Activated gamma-delta T cell treated with Interleukin-2 at 50 U/mL for 16 hours (primary cell): ENCODE results near the gene MESD.

Experiments
- DNase-seq: peaks from one replicate; pipeline ENCODE4 v3.0.0-alpha.2; 2020

Gene MESD

DNA sequence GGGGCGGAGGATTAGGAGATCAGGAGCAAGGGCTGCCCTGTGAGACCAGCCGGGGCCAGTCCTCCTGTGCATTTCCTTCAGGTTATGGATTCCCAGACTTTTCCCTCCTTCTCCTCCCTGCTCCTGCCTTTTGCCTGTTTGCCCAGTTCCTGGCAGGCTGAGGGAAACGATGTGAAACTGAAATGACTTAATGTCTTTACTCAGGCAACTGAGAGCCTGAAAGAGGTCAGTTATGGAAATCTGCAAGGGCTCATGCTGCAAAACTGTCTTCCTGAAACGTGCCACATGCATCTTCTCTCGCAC lies 57.2 kb downstream of the MESD start:
- no peak for DNase-seq

DNA sequence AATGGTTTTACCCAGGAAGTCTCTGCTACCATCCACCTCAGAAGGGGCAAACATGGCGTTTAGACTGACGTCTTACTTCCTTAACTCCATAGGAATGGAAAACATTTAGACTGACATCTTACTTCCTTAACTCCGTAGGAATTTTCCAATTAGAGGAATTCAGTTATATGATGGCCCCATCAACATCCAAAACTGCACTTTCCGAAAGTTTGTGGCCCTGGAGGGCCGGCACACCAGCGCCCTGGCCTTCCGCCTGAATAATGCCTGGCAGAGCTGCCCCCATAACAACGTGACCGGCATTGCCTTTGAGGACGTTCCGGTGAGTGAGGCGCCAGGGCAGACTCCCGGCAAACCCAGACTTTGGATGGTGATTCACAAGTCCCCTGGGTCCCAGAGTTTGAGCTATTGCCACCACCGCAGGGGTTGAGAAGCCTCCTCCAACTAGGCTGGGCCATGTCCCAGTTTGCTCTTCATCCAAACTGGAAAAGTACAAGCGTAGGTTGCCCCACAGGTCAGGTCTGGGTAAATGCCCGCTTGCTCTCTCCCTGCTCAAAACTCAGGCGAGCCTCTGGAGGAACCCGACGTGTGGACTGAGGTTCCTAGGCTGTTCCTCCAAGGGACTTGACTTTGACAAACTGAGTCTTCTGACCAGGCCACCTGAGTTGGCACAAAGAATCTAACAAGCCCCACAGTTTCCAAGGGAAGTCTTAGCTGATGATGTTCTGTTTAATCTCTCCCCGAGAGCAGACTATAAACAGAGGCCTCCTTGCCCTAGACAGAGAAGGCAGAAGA lies 57.7 kb downstream of the MESD start:
- no peak for DNase-seq

DNA sequence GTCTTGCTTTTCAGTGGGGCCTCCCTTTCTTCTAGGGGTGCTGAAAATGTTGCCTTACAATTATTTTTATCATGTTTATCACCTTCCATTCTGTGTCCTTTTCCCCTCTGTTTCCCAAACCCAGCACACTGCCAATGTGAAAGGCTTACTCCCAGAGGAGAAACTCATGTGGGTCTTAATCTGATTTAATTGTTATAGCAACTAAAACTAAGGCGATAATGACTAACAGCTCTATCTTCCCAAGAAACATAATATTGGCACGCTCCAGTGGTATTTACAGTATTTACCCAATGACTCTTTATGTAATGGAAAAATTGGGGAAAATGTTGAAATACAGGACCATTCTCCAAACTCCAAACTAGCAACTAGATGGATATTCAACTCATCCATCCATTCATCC lies 58.4 kb downstream of the MESD start:
- DNase-seq, result no peak

DNA sequence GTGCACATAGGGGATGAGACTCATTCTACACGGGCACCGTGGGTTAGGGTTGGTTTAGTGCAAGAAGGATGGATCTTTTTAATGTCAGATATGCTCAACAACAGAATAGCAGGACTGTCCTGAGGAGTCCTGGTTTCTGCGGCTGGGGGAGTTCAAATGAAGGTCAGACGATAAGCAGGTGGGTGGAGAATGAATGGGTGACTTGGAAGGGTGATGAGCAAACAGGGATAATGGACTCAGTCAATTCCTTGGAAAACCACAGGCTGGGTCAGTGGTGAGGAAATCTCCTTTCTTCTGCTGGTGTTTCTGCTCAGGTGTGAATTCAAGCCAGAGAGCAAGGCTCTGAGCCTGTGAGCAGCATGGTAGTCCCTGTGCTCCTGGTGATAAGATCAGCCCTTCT lies 59.9 kb downstream of the MESD start:
- no peak for DNase-seq

DNA sequence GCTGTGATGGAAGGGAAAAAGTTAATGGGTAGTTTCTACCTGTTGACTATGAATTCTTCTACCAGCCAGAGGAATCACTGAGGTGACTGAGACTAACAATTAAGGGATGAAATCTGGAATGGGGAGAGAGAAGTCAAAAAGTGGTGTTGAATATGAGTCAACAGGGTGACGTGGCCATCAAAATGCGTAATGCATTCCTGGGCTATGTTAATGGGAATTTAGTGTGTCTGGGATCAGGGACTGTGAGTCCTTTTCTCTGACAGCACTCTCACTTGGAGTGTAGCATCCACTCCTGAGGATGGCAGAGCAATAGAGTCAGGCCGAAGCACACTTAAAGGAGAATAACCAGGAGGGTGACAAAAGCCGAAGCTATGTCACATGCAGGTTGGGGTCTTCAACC lies 60.4 kb downstream of the MESD start:
- DNase-seq, result no peak

DNA sequence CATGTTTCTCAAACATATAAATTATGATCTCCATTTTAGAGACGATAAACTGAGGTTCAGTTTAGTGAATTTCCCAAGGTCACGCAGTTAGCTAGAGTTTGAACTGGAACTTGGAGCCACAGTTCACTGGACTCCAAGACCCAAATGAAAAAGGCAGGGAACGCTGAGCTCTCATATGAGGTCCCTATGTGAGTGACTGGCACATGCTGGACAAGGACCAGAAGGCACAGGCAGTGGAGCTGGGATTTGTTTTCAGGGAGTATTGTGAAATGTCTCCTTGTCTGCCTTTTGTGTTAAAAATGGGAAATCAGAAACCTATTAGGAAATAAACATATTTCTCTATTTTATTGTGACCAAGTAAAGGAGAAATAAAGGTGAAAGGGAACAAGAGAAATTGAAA lies 63.5 kb downstream of the MESD start:
- DNase-seq, result no peak

DNA sequence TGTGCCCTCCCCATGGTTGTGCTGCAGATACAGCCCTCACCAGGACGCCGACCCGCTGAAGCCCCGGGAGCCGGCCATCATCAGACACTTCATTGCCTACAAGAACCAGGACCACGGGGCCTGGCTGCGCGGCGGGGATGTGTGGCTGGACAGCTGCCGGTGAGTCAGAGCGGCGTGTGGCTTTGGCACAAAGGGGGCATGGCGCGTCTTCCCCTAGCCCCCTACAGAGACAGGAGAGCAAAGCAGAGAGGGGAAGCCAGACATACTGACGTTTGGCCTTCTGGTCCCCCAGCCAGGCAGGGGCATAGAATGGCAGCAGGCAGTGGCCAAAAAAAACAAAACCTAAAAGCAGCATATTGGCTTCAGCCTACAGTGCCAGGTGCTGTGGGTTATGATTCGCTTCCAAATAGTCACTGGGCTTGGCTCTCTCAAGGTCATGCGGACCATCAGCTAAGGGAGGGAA lies 64.0 kb downstream of the MESD start:
- DNase-seq, result no peak

DNA sequence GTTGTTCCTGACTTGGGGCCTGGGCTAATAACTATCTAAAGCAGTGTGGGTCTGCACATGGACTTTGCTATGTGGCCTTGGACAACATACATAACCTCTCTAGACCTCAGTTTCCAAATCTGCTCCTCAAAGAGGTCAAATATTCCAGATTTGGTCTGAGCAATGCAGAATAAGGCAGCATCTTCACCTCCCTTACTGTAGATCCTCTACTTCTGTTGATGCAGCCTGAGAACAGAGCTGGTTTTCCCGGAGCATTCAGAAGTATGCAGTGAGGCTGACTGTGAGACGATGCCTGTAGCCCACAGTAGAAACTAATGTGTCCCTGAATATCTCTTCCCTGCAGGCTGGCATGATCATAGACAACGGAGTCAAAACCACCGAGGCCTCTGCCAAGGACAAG lies 65.3 kb downstream of the MESD start:
- DNase-seq, result no peak

DNA sequence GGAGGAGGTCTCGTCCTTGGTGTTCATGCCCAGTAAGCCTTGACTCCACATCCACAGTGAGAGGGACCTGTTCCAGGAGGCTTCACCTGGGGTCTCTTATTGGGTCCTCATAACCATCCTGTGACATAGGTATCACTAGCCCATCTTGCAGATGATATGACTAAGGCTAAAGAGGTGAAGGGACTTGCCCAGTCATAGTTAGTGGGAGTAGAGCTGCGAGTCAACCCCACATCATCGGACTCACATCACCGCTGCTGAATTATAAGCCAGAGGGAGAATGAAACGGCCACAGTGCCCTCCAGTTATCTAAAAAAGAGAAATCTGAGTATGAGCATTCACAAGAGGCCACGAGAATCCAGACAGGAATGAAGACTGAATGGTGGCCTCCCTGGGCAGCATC lies 66.0 kb downstream of the MESD start:
- no peak for DNase-seq

DNA sequence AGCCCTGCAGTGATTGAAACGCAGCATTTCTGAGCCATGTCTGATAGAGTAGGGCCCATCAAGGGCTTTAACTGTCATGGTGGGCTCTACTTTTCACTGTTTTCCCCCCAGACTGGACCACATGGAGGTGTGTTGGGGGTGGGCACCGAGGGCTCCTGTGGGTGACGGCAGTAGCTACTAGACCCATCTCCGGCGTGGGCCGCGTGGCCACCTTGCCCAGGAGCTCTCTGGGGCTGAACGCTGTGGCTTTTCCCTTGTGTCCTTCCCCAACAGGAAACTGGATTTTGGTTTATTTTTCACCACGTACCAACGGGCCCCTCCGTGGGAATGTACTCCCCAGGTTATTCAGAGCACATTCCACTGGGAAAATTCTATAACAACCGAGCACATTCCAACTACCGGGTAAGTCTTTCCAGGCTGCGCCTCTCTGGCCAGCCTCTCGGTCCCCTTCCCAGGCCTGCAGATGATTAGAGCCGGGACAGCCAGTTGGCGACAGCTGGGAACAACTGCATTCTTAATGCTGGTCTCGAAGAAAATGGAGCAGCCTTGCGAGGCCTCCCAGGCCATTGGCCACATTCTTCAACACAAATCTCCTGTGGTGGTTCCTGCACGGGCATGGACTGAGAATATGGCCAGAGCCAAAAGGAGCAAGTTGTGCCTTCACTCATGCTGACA lies 67.7 kb downstream of the MESD start:
- no peak for DNase-seq

DNA sequence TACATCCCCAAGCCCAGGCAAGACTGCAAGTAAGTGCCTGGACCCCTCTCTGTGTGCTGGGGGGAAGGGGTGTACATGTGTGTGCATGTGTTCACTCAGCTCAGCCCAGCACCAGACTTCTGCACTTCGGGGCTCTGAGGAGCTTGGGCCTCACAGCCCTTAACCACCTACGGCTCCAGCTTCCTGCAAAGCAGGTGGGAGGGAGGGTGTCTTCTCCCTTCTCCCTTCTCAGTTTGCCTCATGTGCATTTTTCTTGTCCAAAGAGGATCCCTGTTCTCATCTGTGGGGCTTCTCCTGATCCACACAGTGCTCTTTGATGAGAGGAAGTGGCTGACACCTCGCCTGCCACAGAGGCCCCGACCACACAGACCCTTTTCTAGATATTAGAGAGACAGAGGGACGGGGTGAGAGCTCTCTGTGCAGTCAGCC lies 69.3 kb downstream of the MESD start:
- DNase-seq, result no peak

DNA sequence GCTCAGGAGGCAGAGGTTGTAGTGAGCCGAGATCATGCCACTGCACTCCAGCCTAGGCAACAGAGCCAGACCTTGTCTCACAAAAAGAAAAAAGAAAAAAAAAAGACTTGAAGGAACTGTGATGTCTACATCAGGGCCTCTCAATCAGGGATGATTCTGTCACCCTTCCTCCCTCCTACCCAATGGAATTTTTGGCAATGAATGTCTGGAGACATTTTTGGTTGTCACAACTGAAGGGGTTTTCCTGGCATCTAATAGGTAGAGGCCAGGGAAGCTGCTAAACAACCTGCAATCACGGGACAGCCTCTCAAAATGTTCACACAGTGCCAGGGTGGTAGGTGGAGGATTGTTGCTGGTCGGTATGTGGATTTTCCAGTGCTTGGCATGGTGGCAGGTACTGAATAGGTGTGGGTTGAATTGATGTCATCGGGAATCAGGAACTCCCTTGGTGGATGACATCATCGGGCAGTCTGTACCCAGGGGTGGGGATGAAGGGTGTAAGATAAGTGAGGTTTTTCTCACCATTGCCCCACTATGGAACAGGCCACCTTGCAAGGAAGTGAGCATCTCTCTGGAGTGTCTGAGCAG lies 71.3 kb downstream of the MESD start:
- DNase-seq, result no peak

DNA sequence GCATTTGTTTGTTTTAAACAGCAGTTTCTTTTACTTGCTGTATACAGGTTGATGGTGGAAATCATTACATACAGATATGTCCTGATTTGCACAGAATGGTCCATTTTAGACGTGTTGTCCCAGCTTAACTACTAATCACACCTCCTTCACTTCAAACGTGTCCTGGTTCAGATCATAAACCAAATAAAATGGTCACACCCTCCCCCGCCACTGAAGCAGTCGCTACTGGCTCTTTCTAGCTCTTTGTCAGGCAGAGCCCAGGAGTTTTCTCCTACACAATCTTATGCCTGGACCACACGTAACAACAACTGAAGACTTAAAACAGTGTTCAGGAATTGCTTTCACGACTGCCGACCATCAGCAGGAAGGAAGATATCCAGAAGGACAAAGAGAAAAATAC lies 73.6 kb downstream of the MESD start:
- DNase-seq, result no peak

DNA sequence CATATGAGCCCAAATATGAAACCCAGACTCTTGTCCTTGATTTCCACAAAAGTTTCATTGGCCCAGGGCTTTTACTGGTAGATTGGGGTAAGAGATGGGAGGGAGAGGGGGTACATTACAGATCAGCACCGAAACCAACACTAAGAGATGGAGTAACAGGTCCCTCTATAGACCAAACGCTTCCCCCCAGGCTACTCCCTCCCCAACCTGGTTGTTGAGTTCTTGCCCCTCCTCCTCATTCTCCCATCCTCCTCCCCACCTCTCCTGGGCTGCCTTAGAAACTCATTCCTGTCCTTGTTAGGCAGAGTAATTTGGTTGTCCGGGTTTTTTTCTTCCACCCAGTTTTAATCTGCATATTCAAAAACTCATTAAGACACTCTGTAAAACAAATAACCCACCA lies 74.1 kb downstream of the MESD start:
- DNase-seq, result no peak

DNA sequence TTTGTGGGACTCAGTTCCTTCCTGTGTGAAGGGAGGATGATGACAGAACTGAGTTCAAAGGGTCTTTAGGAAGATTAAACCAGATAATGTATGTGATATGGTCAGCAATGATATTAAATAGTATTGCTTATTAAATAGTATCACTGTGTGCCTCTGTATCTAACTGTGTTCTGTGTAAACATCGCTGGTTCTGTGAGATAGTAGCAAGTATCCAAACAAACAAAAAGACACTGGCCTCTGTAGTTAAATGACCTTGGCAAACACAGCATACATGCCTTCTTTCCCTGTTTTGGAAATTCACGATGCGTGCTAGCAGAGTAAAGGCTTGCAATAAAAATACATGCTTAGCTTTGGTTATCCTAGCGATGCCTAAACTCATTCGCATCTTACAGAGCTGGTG lies 76.1 kb downstream of the MESD start:
- DNase-seq, result no peak

DNA sequence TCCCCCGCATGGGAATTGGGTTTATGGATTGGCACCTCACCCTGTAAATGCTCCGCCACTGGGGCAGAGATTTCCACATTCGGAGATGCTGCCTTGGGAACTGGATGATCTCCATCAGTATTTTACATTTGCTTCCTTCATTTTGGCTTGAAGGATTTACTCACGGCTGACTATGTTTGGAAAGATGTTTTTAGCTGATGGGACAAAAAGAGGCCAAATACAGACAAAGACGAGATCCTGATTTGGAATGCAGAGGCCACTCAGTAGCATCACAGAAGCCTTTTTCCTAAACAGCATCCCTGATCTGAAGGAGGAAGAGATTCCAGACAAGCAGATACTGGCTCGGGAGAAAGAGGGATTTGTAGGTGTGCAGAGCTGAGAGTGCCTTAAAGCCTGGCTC lies 76.9 kb downstream of the MESD start:
- DNase-seq, result no peak

DNA sequence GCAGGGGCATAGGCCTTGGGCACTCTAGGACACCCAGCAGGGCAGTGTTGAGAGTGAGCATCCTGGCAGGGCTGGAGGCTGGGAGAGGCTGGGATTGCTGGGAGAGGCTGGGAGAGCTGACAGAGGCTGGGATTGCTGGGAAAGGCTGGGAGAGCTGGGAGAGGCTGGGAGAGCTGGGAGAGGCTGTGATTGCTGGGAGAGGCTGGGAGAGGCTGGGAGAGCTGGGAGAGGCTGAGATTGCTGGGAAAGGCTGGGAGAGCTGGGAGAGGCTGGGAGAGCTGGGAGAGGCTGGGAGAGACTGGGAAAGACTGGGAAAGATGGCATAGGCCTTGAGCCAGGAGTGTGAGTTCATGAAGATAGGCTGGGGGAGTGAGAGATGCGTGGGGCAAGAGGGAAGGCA lies 77.8 kb downstream of the MESD start:
- DNase-seq, result no peak

DNA sequence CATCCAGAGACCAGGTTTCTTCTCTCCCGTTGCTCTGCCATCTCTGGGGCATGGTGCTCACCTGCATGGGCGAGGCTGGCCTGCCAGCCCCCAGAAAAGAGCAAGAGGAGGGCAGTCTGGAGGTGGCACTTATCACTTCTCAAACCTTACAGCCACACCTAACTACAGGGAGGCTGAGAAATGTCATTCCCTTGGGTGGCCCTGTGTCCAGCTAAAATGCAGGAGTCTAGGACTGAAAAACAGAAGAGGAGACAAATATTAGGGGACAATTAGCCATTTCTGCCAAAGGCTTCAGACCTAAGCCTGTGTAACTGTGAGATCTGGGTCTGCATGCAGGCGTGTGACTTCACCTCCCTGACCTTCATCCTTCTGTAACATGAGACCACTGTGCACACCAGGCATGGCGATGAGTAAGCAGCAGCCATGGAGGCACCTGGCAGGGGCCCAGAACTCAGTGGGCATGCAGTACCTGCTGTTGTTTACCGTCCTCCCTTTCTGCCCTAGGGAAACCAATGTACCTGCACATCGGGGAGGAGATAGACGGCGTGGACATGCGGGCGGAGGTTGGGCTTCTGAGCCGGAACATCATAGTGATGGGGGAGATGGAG lies 83.4 kb downstream of the MESD start:
- DNase-seq, result no peak

DNA sequence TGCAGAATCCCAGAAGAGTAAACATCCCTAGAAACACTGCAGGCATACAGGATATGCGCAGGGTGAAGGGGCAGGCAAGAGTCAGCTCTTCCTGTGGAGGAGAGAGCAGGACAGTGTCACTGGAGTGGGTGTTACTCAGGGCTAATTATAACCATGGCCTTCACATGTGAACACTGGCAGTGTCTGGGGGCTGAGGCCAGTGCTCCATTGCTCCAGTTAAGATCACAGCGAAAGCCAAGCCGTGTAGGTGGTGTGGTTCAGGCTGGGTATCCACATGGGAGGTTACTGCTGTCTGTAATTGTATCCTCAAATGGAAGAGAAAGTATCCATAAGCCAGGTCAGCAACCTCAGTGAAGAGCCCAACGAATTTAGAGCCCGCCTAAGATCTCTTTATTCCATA lies 84.6 kb downstream of the MESD start:
- no peak for DNase-seq

DNA sequence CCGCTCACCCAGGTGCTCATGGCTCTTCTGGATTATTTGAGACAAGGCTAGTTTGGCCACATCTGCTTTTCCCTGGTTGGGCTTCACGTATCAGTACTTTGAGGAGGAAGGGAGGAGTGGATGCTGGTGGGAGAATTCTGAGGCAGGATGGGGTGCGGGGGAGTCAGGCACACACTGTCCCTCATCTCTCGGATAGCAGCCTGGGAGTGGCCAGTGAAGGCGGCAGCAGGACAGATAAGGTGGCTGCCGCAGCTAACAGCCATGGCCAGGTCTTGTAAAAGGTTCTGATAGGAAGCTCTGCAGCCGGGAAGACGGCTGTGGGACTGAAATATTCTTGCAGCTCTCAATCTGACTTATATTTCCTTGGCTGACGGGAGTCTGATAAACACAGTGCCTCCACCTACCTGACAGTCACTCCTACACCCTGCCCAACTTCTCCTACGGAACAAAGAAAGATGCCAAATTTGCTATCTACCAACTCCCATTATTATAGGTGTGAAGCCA lies 87.3 kb downstream of the MESD start:
- no peak for DNase-seq

DNA sequence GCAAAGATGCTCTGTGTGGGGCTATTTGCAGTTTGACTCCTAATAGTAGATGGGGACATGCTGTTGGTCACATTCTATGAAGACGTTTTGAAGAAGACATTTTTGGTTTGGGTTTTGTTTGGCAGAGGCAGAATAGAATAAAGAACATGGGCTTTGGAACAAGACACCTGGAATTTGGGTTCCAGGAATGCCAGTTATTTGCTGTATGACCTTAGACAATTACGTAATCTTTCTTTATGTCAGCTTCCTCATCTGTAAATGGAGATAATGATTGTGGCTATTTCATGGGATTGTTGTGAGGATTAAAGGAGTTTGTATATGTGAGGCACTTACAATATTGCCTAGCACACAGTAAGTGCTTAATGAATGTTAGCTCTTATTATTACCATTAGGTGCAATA lies 91.6 kb downstream of the MESD start:
- DNase-seq, result no peak
